Measurements from ENCODE around the gene ATG10. TPM values are rescaled to one million over a fixed set of nuclear protein-coding genes. Genes with fewer than 3 reads are reported as not detected.
"Not testable (repeated sequence)": the region's sequence is repeated elsewhere in the genome, so short reads cannot be mapped to it uniquely, and the experiment has no call there.

Gene ATG10
- total RNA-seq, 4 donors from 2014 or later = 8.4 to 10.6 TPM; not detected in 2

GRCh38 chr5:82054004-82054710 lies 82.3 kb downstream of the ATG10 start:
- no peak for DNase-seq
- Histone ChIP-seq H3K27me3 (no peaks in the 10 kb centered on the region), H3K4me1 (no peaks in the 10 kb centered on the region), H3K9me3 (no peaks in the 10 kb centered on the region), H3K36me3 (no peaks in the 10 kb centered on the region), H3K27ac (no peak overlapping the region), H3K4me3 (no peak overlapping the region)
- intact Hi-C loops (cut with DNase I; ENCODE audit: low total_unique reads) = no loop called here
- TF ChIP-seq POLR2AphosphoS5 (IDR thresholded peaks at IDR 0.05) (no peak), EP300 (IDR thresholded peaks at IDR 0.05; ENCODE audit: low read depth) (no peak), POLR2A (IDR thresholded peaks at IDR 0.05) (no peak)
- TF ChIP-seq, protein P1, sequence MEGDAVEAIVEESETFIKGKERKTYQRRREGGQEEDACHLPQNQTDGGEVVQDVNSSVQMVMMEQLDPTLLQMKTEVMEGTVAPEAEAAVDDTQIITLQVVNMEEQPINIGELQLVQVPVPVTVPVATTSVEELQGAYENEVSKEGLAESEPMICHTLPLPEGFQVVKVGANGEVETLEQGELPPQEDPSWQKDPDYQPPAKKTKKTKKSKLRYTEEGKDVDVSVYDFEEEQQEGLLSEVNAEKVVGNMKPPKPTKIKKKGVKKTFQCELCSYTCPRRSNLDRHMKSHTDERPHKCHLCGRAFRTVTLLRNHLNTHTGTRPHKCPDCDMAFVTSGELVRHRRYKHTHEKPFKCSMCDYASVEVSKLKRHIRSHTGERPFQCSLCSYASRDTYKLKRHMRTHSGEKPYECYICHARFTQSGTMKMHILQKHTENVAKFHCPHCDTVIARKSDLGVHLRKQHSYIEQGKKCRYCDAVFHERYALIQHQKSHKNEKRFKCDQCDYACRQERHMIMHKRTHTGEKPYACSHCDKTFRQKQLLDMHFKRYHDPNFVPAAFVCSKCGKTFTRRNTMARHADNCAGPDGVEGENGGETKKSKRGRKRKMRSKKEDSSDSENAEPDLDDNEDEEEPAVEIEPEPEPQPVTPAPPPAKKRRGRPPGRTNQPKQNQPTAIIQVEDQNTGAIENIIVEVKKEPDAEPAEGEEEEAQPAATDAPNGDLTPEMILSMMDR (IDR thresholded peaks at IDR 0.05) = no peak
- in situ Hi-C loops (cut with MboI; ENCODE audit: low pct_ligation_motif_present in 1 of 4, low pct_unique_long_range_greater_than_20kb in 1 of 4, low sequenced_read_pairs in 3 of 4) = no loop called here
- WGBS, 2 donors (ENCODE audit: low coverage in 1 of 2) = 86 to 90% methylated on average over 1 to 3 of the region's 3 CpGs

DNA sequence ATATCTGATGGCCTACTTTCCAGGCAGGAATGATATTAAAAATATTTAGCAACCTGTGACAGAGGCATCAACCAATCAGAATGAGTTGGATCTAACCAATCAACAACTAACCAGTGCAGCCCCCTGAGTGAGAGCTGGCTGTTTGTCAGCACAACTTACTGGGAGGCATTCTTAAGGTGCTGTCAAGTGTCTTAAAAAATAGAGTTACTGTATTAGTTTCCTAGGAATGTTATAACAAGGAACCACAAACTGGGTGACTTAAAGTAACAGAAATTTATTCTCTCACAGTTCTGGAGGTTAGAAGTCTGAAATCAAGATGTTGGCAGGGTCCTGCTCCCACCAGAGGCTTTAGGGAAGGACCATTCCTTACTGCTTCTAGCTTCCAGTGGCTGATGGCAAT lies 85.2 kb downstream of the ATG10 start:
- H3K4me1 ChIP-seq = no peaks in the 10 kb centered on the region
- no peaks in the 10 kb centered on the region for H3K9me3 ChIP-seq
- H3K27ac ChIP-seq = no peak overlapping the region
- TF ChIP-seq POLR2A (IDR thresholded peaks at IDR 0.05) (no peak), POLR2AphosphoS5 (IDR thresholded peaks at IDR 0.05) (no peak)
- in situ Hi-C loops (cut with MboI; ENCODE audit: low pct_ligation_motif_present in 1 of 4, low pct_unique_long_range_greater_than_20kb in 1 of 4, low sequenced_read_pairs in 3 of 4) = no loop called here
- H3K36me3 ChIP-seq = no peaks in the 10 kb centered on the region
- no peak for DNase-seq
- no peak overlapping the region for H3K4me3 ChIP-seq
- intact Hi-C loops (cut with DNase I; ENCODE audit: low total_unique reads) = no loop called here
- no peaks in the 10 kb centered on the region for H3K27me3 ChIP-seq

GRCh38 chr5:82058710-82059109 lies 86.9 kb downstream of the ATG10 start:
- H3K27me3 ChIP-seq = no peaks in the 10 kb centered on the region
- intact Hi-C loops (cut with DNase I; ENCODE audit: low total_unique reads) (no loop called here), in situ Hi-C loops (cut with MboI; ENCODE audit: low pct_ligation_motif_present in 1 of 4, low pct_unique_long_range_greater_than_20kb in 1 of 4, low sequenced_read_pairs in 3 of 4) (no loop called here)
- DNase-seq = no peak
- WGBS, 2 donors (ENCODE audit: low coverage in 1 of 2) = 52 to 54% methylated on average over 1 of the region's 1 CpG
- no peak overlapping the region for H3K4me3 ChIP-seq
- no peaks in the 10 kb centered on the region for H3K36me3 ChIP-seq
- no peaks in the 10 kb centered on the region for H3K9me3 ChIP-seq
- H3K4me1 ChIP-seq = no peaks in the 10 kb centered on the region
- TF ChIP-seq EP300 (IDR thresholded peaks at IDR 0.05; ENCODE audit: low read depth) = no peak
- no peak for TF ChIP-seq POLR2A (IDR thresholded peaks at IDR 0.05)
- TF ChIP-seq, protein P1 (IDR thresholded peaks at IDR 0.05) = no peak
- TF ChIP-seq POLR2AphosphoS5 (IDR thresholded peaks at IDR 0.05) = no peak
- H3K27ac ChIP-seq = no peak overlapping the region

DNA sequence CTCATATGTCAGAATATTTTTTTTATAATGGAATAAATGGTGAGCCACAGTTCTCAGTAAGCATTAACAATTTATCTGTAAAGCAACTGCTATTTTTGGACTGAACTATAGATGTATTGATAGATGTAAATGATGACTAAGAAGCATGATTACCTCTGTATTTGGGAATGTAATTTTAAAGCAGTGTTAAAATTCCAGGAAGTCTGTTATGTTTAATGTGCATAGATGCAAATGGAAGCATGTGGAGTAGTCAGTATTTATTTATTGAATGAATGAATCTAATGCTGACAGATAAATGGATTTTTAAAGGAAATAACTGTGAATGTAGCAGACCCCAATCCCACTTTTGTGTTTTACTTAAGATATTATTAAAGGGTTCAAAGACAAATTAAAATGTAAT lies 95.0 kb downstream of the ATG10 start:
- H3K4me3 ChIP-seq = no peak overlapping the region
- no peaks in the 10 kb centered on the region for H3K36me3 ChIP-seq
- in situ Hi-C loops (cut with MboI; ENCODE audit: low pct_ligation_motif_present in 1 of 4, low pct_unique_long_range_greater_than_20kb in 1 of 4, low sequenced_read_pairs in 3 of 4) (no loop called here), intact Hi-C loops (cut with DNase I; ENCODE audit: low total_unique reads) (no loop called here)
- no peaks in the 10 kb centered on the region for H3K27me3 ChIP-seq
- no peaks in the 10 kb centered on the region for H3K4me1 ChIP-seq
- H3K27ac ChIP-seq = no peak overlapping the region
- TF ChIP-seq EP300 (IDR thresholded peaks at IDR 0.05; ENCODE audit: low read depth) (no peak), POLR2AphosphoS5 (IDR thresholded peaks at IDR 0.05) (no peak), POLR2A (IDR thresholded peaks at IDR 0.05) (no peak)
- TF ChIP-seq, protein P1 (IDR thresholded peaks at IDR 0.05) = no peak
- H3K9me3 ChIP-seq = no peaks in the 10 kb centered on the region
- DNase-seq = no peak

- H3K36me3 ChIP-seq; H3K4me3 ChIP-seq; H3K9me3 ChIP-seq; H3K4me1 ChIP-seq; H3K27ac ChIP-seq; DNase-seq; in situ Hi-C loops (cut with MboI; ENCODE audit: low pct_ligation_motif_present in 1 of 4, low pct_unique_long_range_greater_than_20kb in 1 of 4, low sequenced_read_pairs in 3 of 4); H3K27me3 ChIP-seq; intact Hi-C loops (cut with DNase I; ENCODE audit: low total_unique reads): not testable (repeated sequence)
- WGBS, 2 donors (ENCODE audit: low coverage in 1 of 2) = 97 to 100% methylated on average over 1 to 3 of the region's 3 CpGs
Observed at GRCh38 chr5:82068042-82068441, 96.2 kb downstream of the ATG10 start.

Data from transverse colon (tissue), 4 donors.